HepG2 (cell line): ENCODE data around the gene RGS14. TPM values are rescaled to one million over a fixed set of nuclear protein-coding genes. Genes with fewer than 3 reads are reported as not detected.
A peak's percentile ranks its signal among the peaks of the same experiment; 100 is the strongest.

Source experiments
- AKAP8 ChIP-seq: sonication (generic); formaldehyde crosslinking; IDR thresholded peaks from 2 replicates; pipeline ENCODE4 v1.5.1; 2020; ENCODE audit warnings: mild to moderate bottlenecking, missing genetic modification reagents
- EHMT2 ChIP-seq: fragments of 200-600 bp; sonication (generic); IDR thresholded peaks from 2 replicates; pipeline ENCODE4 v1.7.0; 2017; ENCODE audit warnings: antibody characterized with exemption, low read depth, low read length, borderline replicate concordance
- FOXP1 ChIP-seq, 2 experiments: fragments of 450-650 bp in 1 of 2; IDR thresholded peaks; 2 replicates each; pipeline ENCODE4 v1.6.1; 2017 to 2018; ENCODE audit warnings: antibody characterized with exemption in 1 of 2
- MAFK ChIP-seq, 2 experiments: IDR thresholded peaks in 1 of 2; conservative IDR thresholded peaks in 1 of 2; 2 replicates each; pipeline ENCODE4 v1.6.1; 2011; ENCODE audit warnings: improper control_type of control experiment in 2 of 2, low read length in 2 of 2
- NFIB ChIP-seq: sonication (generic); formaldehyde crosslinking; IDR thresholded peaks from 2 replicates; pipeline ENCODE4 v1.9.0; 2021; ENCODE audit warnings: missing genetic modification reagents, mild to moderate bottlenecking, borderline replicate concordance
- NKX3-1 ChIP-seq: sonication (generic); formaldehyde crosslinking; IDR thresholded peaks from 2 replicates; pipeline ENCODE4 v1.5.0; 2020; ENCODE audit warnings: missing genetic modification reagents
- PRPF4 ChIP-seq: fragments of 200-400 bp; formaldehyde crosslinking; IDR thresholded peaks from 2 replicates; pipeline ENCODE4 v1.6.1; 2016; ENCODE audit warnings: low read length, low read depth; ENCODE audit not compliant: poor library complexity, severe bottlenecking
- SRF ChIP-seq: IDR thresholded peaks from 2 replicates; pipeline ENCODE4 v1.6.1; 2011; ENCODE audit warnings: mild to moderate bottlenecking, low read depth, low read length, moderate library complexity
- TRIM24 ChIP-seq: sonication (generic); formaldehyde crosslinking; IDR thresholded peaks from 2 replicates; pipeline ENCODE4 v1.8.0; 2022; ENCODE audit warnings: mild to moderate bottlenecking, missing genetic modification reagents
- ZMYM3 ChIP-seq: sonication (generic); formaldehyde crosslinking; IDR thresholded peaks from 2 replicates; pipeline ENCODE4 v1.5.1; 2020; ENCODE audit warnings: mild to moderate bottlenecking, missing genetic modification reagents
- ZNF101 ChIP-seq: sonication (generic); formaldehyde crosslinking; IDR thresholded peaks from 2 replicates; pipeline ENCODE4 v1.4.0; 2020; ENCODE audit warnings: mild to moderate bottlenecking, low read depth, missing genetic modification reagents, borderline replicate concordance
- ZNF20 ChIP-seq: sonication (generic); formaldehyde crosslinking; IDR thresholded peaks from 2 replicates; pipeline ENCODE4 v1.4.0; 2020; ENCODE audit warnings: mild to moderate bottlenecking, moderate library complexity, missing genetic modification reagents
- ZNF530 ChIP-seq: sonication (generic); formaldehyde crosslinking; IDR thresholded peaks from 2 replicates; pipeline ENCODE4 v1.5.0; 2020; ENCODE audit warnings: low read depth, mild to moderate bottlenecking, missing genetic modification reagents
- ZNF556 ChIP-seq: sonication (generic); formaldehyde crosslinking; IDR thresholded peaks from 2 replicates; pipeline ENCODE4 v1.4.0; 2020; ENCODE audit warnings: mild to moderate bottlenecking, missing genetic modification reagents, borderline replicate concordance
- ZNF589 ChIP-seq: sonication (generic); formaldehyde crosslinking; conservative IDR thresholded peaks from 2 replicates; pipeline ENCODE4 v1.8.0; 2022; ENCODE audit warnings: mild to moderate bottlenecking, moderate library complexity, missing genetic modification reagents
- ZNF670 ChIP-seq: sonication (generic); formaldehyde crosslinking; IDR thresholded peaks from 2 replicates; pipeline ENCODE4 v1.8.0; 2022; ENCODE audit warnings: mild to moderate bottlenecking, missing genetic modification reagents, borderline replicate concordance
- ZSCAN9 ChIP-seq: IDR thresholded peaks from 2 replicates; pipeline ENCODE4 v1.6.1; 2016; ENCODE audit warnings: borderline replicate concordance
- polyA plus RNA-seq, 8 experiments: library from polyadenylated mRNA; depleted of rRNA in 3 of 8; stranded (reverse) in 7 of 8; unstranded in 1 of 8; fragments of >200 nt; fragmentation: Illumina TruSeq in 4 of 8; extraction: Trizol in 4 of 8; gene quantifications; 2 replicates each; pipeline versions ENCODE4 v1.2.1 to v1.2.3, GENCODE V29; 2011 to 2016; ENCODE audit warnings: low read depth in 4 of 8, missing spikeins in 1 of 8, mixed read lengths in 1 of 8; ENCODE audit not compliant: insufficient read depth in 1 of 8
- total RNA-seq, 5 experiments: library from RNA; depleted of rRNA; stranded (reverse); fragments of >200 nt; fragmentation: Illumina TruSeq; extraction: Trizol; gene quantifications; 2 replicates each; pipeline ENCODE4 v1.2.3, GENCODE V29; 2016; ENCODE audit warnings: low read depth in 1 of 5
- TF ChIP-seq, protein P1 (sequence below): sonication (generic); formaldehyde crosslinking; IDR thresholded peaks from 2 replicates; pipeline ENCODE4 v1.9.0; 2021; ENCODE audit warnings: missing genetic modification reagents, borderline replicate concordance
- TF ChIP-seq, protein P2 (sequence below): sonication (generic); formaldehyde crosslinking; IDR thresholded peaks from 2 replicates; pipeline ENCODE4 v1.4.0; 2020; ENCODE audit warnings: missing genetic modification reagents
- TF ChIP-seq, protein P3 (sequence below): fragments of 450-650 bp; IDR thresholded peaks from 2 replicates; pipeline ENCODE4 v1.6.1; 2016
- TF ChIP-seq, protein P4 (sequence below): sonication (generic); formaldehyde crosslinking; IDR thresholded peaks from 2 replicates; pipeline ENCODE4 v1.4.0; 2020; ENCODE audit warnings: missing genetic modification reagents

The RGS14 gene
- total and polyA plus RNA-seq, 2 of the 13 experiments (the other 11 are each of a cell fraction or from before 2014, with no cell fraction given): 11.1 to 17.2 TPM

DNA sequence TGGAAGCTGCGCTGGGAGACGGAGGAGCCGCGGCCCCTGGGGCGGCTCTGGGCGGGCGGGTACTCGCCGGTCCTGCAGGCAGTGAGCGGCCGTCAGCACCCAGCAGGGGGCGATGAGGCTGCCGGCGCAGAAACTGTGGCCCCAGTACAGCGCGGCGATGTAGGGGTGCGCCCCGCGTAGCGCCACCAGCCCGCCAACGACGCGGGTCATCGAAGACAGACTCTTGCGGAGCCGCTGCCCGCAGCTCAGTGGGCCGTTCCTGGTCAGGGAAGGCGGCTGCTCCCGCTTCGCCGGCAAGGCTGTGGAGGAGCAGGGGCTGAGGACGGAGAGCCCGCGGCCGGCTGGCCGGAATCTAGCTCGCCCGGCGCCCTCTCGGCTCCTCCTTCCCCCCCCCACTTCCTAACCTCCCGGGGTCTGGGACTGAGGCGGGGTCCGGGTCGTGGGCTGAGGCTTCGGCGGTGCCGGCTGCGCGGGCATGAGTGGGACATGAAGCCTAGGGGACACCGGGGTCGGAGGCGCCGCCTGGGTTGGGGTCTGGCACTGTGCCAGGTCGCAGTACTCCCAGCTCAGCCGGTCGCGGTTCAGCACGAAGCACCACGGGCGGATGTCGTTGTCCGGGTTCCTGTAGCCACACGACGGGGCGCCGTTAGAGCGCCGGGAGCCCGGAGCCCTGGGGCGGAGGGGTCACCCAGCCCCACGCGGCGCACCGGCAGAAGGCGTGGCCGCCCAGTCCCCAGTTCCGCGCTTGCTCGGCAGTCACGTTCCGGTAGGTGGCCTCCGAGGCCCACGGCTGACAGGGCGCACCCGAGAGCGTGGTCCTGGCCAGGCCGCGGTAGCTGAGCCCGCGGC lies 46.3 kb downstream of the RGS14 start (continued):
- TF ChIP-seq, protein P1, sequence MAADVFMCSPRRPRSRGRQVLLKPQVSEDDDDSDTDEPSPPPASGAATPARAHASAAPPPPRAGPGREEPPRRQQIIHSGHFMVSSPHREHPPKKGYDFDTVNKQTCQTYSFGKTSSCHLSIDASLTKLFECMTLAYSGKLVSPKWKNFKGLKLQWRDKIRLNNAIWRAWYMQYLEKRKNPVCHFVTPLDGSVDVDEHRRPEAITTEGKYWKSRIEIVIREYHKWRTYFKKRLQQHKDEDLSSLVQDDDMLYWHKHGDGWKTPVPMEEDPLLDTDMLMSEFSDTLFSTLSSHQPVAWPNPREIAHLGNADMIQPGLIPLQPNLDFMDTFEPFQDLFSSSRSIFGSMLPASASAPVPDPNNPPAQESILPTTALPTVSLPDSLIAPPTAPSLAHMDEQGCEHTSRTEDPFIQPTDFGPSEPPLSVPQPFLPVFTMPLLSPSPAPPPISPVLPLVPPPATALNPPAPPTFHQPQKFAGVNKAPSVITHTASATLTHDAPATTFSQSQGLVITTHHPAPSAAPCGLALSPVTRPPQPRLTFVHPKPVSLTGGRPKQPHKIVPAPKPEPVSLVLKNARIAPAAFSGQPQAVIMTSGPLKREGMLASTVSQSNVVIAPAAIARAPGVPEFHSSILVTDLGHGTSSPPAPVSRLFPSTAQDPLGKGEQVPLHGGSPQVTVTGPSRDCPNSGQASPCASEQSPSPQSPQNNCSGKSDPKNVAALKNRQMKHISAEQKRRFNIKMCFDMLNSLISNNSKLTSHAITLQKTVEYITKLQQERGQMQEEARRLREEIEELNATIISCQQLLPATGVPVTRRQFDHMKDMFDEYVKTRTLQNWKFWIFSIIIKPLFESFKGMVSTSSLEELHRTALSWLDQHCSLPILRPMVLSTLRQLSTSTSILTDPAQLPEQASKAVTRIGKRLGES: no peak
- TF ChIP-seq NFIB (CRISPR knock-in tag) (peak; percentile 91; the same call in 1 of the 2 replicates), ZMYM3 (CRISPR knock-in tag) (no peak), ZNF20 (CRISPR knock-in tag) (no peak), MAFK (conservative IDR thresholded peaks at IDR 0.05 in 1 of 2, IDR thresholded peaks at IDR 0.05 in 1 of 2; ENCODE audit: low read length in 2 of 2) (no peak), ZNF556 (CRISPR knock-in tag) (no peak), EHMT2 (no peak), ZNF101 (CRISPR knock-in tag) (no peak), TRIM24 (CRISPR knock-in tag) (0 out of 2 replicates have a peak, but pooled peaks have one; percentile 20), AKAP8 (CRISPR knock-in tag) (no peak; the same call in 1 of the 2 replicates), FOXP1 (IDR thresholded peaks at IDR 0.05) (no peak), FOXP1 (CRISPR knock-in tag; IDR thresholded peaks at IDR 0.05) (no peak), ZNF530 (CRISPR knock-in tag) (no peak), ZSCAN9 (CRISPR knock-in tag) (no peak), ZNF589 (CRISPR knock-in tag) (no peak), ZNF670 (CRISPR knock-in tag) (no peak), SRF (no peak), PRPF4 (no peak), NKX3-1 (CRISPR knock-in tag) (no peak)
- TF ChIP-seq, protein P2, sequence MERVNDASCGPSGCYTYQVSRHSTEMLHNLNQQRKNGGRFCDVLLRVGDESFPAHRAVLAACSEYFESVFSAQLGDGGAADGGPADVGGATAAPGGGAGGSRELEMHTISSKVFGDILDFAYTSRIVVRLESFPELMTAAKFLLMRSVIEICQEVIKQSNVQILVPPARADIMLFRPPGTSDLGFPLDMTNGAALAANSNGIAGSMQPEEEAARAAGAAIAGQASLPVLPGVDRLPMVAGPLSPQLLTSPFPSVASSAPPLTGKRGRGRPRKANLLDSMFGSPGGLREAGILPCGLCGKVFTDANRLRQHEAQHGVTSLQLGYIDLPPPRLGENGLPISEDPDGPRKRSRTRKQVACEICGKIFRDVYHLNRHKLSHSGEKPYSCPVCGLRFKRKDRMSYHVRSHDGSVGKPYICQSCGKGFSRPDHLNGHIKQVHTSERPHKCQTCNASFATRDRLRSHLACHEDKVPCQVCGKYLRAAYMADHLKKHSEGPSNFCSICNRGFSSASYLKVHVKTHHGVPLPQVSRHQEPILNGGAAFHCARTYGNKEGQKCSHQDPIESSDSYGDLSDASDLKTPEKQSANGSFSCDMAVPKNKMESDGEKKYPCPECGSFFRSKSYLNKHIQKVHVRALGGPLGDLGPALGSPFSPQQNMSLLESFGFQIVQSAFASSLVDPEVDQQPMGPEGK: 0 out of 2 replicates have a peak, but pooled peaks have one; percentile 15
- TF ChIP-seq, protein P3, sequence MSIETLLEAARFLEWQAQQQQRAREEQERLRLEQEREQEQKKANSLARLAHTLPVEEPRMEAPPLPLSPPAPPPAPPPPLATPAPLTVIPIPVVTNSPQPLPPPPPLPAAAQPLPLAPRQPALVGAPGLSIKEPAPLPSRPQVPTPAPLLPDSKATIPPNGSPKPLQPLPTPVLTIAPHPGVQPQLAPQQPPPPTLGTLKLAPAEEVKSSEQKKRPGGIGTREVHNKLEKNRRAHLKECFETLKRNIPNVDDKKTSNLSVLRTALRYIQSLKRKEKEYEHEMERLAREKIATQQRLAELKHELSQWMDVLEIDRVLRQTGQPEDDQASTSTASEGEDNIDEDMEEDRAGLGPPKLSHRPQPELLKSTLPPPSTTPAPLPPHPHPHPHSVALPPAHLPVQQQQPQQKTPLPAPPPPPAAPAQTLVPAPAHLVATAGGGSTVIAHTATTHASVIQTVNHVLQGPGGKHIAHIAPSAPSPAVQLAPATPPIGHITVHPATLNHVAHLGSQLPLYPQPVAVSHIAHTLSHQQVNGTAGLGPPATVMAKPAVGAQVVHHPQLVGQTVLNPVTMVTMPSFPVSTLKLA: peak; percentile 11; the same call in 1 of the 2 replicates
- TF ChIP-seq, protein P4, sequence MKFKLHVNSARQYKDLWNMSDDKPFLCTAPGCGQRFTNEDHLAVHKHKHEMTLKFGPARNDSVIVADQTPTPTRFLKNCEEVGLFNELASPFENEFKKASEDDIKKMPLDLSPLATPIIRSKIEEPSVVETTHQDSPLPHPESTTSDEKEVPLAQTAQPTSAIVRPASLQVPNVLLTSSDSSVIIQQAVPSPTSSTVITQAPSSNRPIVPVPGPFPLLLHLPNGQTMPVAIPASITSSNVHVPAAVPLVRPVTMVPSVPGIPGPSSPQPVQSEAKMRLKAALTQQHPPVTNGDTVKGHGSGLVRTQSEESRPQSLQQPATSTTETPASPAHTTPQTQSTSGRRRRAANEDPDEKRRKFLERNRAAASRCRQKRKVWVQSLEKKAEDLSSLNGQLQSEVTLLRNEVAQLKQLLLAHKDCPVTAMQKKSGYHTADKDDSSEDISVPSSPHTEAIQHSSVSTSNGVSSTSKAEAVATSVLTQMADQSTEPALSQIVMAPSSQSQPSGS (CRISPR knock-in tag): 0 out of 2 replicates have a peak, but pooled peaks have one; percentile 17
